Mononuclear cell (primary cell): ENCODE results near the gene BAAT. TPM values are rescaled to one million over a fixed set of nuclear protein-coding genes. Genes with fewer than 3 reads are reported as not detected.
"Not testable (repeated sequence)": the region's sequence is repeated elsewhere in the genome, so short reads cannot be mapped to it uniquely, and the experiment has no call there.

Experiments
- H3K27me3 ChIP-seq: 2 replicates; pipeline ENCODE4 v1.6.0; 2011; ENCODE audit warnings: low read length, control low read depth; ENCODE audit not compliant: insufficient read depth
- H3K4me1 ChIP-seq: 2 replicates; pipeline ENCODE4 v1.5.1; 2011; ENCODE audit warnings: mild to moderate bottlenecking, low read length, control low read depth; ENCODE audit not compliant: insufficient read depth
- H3K4me3 ChIP-seq: 2 replicates; pipeline ENCODE4 v1.5.1; 2011; ENCODE audit warnings: mild to moderate bottlenecking, low read length, moderate library complexity
- H3K9me3 ChIP-seq: 2 replicates; pipeline ENCODE4 v1.5.1; 2011; ENCODE audit warnings: low read depth, mild to moderate bottlenecking, control low read depth, low read length
- total RNA-seq: library from RNA; depleted of rRNA; stranded (reverse); fragments of >200 nt; gene quantifications from one replicate; pipeline ENCODE4 v1.2.3, GENCODE V29; 2012

Gene BAAT
- total RNA-seq, 1 donor: 0.10 TPM

DNA sequence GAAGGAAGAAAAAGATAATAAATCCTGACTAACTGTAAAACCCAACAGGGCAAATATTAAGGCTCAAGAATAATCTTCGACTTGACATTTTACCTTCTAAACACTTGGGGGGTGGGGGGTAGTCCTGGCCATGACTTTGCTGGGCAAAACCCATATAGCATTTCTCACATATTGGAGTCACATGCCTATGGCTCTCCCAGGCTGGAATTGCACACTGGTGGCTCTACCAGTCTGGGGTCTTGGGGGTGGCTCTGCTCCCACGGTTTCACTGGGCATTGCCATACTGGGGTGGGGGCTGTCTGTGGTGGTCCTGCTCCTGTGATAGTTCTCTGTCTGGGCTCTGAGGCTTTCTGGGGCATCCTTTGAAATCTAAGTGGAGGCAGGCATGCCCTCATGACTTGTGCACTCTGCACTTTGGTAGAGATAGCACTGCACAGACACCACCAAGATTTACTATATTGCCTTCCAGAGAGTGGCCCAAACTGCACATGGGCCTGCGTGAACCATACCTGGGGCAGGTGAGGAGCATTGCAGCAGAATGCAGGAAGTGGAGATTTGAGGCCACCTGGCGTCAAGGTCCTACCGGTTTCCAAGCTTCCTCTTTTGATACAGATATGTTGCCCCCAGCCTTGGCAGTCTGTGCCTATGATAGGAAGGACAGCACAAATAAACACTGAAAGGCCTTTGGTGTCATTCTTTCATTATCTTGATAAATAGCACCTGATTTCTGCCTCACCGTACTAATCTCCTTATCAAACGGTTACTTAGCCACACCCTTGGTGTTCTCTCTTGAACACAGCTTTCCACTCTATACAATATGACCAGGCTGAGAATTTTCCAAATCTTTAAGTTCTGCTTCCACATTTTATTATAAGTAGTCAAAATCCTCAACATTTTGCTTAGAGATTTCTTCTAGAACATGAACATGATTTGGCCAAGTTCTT, 29.8 kb downstream of the BAAT start:
- no peaks in the 10 kb centered on the region for H3K9me3 ChIP-seq
- H3K27me3 ChIP-seq: no peaks in the 10 kb centered on the region

DNA sequence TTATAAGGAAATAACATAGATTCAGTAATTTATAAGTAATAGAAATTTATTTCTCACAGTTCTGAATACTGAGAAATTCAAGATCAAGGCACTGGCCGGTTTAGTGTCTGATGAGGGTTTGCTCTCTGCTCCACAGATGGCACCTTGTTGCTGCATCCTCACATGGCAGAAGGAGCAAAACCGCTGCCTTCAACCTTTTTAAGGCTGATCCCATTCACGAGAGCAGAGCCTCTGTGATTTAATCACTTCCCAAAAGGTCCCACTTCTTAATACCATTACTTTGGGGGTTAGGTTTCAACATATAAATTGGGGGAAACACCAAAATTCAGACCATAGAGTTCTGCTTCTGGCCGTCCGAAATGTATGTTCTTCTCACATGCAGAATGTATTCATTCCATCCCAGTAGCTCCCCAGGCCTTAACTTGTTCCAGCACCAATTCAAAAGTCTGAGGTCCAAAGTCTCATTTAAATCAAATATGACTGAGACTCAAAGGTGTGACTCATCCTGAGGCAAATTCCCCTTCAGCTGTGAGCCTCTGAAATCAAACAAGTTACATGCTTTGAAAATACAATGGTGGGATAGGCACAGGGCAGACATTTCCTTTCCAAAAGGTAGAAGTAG, 30.6 kb downstream of the BAAT start:
- no peaks in the 10 kb centered on the region for H3K4me1 ChIP-seq
- no peak overlapping the region for H3K4me3 ChIP-seq
- no peaks in the 10 kb centered on the region for H3K9me3 ChIP-seq
- H3K27me3 ChIP-seq: no peaks in the 10 kb centered on the region

More for the DNA sequence above, 29.8 kb downstream of the BAAT start:
- no peaks in the 10 kb centered on the region for H3K4me1 ChIP-seq
- no peak overlapping the region for H3K4me3 ChIP-seq

DNA sequence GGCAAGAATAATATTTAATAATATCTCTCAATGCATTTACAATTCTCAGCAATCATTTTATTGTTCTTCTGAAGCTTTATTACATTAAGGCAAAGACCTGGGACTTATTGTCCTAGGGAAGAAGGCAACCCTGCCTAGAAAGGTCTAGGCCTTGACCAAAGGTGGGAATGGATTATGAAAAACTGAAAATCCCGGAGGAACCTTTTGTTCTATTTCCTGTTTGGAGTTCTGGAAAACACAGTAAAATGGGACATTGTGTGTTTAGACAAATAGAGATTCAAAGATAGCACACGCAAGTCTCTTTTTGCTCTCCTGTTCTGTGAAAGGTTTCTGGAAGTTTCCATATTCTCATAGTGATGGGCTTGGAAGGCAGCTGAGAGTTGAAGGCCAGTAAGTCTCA, 31.1 kb downstream of the BAAT start:
- H3K9me3 ChIP-seq: no peaks in the 10 kb centered on the region
- no peak overlapping the region for H3K4me3 ChIP-seq

DNA sequence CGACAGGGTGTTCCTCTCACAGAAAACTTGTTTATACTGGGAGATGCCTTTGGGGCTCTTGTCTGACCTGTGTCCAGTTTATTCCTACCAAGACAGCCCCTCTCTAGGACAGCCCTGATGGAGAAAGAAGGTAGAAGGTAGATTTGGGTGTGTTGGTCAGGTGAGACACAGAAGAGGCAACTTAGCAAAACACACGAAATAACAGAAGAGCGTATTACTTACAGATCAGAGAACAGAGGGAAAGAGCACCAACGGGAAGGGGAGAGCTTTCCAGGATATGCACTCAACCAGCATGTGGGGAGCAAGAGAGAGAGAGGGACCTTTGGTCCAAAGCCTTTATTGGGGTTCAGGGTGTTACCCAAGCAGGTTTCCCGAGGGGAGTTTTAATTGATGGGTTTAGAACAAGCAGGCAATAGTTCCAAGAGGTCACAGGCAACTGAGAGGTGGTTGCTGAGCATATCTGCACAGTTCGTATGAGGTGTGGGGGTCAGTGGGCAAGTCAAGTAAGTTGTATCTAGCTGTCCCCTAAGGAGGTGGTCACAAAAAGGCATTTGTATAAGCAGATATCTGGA, 31.8 kb downstream of the BAAT start:
- Histone ChIP-seq H3K4me1 (no peaks in the 10 kb centered on the region), H3K27me3 (no peaks in the 10 kb centered on the region), H3K4me3 (no peak overlapping the region), H3K9me3 (no peaks in the 10 kb centered on the region)

More for the DNA sequence above, 31.1 kb downstream of the BAAT start:
- no peaks in the 10 kb centered on the region for H3K4me1 ChIP-seq
- H3K27me3 ChIP-seq: no peaks in the 10 kb centered on the region

DNA sequence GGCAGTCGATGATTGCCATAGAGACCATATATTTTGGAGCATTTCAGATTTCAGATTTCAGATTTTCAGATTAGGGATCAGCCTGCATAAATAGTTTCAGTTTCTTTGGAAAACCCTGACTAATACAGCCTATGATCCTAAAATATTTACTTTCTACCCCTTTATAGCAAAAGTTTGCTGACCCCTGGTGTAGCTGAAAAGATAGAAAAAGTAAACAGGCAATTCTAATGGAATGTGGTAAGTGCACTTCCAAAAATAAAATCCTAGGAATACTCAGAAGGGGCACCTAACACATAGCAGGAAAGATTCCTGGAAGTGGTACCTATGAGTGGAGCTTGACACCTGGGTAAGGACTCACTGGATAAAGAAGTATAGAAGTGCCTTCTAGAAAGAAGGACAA, 34.5 kb downstream of the BAAT start:
- Histone ChIP-seq H3K9me3 (no peaks in the 10 kb centered on the region), H3K27me3 (no peaks in the 10 kb centered on the region), H3K4me1 (no peaks in the 10 kb centered on the region), H3K4me3 (no peak overlapping the region)

DNA sequence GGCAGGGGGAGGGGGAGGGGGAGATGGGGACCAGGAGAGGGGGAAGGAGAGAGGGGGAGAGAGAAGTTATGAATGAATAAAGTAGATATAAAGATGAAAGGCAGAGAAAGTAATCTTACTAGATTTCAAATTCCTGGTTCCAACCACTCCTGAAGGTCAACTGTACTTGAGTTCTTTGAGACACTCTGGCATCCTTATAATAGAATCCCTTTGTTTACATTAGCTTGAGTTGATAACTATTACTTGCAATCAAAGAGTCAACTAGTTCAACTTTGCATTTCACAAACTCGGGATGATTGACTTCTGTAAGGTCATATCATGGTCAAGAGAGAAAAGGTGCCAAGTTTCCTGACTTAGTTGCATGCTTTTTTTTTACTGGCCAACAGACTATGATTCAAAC, 42.2 kb downstream of the BAAT start:
- H3K27me3 ChIP-seq: no peaks in the 10 kb centered on the region
- no peak overlapping the region for H3K4me3 ChIP-seq
- no peaks in the 10 kb centered on the region for H3K4me1 ChIP-seq
- no peaks in the 10 kb centered on the region for H3K9me3 ChIP-seq

DNA sequence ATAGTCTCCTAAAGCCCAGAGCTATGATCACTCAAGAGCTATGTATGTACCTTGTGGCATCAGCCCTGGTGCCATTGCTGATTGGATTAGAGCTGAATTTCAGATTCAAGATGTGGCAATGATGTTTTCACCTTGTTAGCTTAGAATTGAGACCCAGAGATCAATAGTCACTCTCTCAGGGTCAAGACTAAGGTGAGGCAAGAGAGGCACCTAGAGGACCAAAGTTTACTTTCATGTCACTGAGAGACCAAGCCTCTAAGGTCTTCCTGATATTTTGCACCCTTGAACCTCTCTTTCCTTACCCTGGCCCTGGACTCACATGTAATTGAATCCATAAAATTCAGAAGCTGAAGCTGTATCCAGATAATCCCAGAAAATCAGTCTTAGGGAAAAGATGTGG, 42.8 kb downstream of the BAAT start:
- Histone ChIP-seq H3K27me3 (no peaks in the 10 kb centered on the region), H3K9me3 (no peaks in the 10 kb centered on the region), H3K4me3 (no peak overlapping the region), H3K4me1 (no peaks in the 10 kb centered on the region)

DNA sequence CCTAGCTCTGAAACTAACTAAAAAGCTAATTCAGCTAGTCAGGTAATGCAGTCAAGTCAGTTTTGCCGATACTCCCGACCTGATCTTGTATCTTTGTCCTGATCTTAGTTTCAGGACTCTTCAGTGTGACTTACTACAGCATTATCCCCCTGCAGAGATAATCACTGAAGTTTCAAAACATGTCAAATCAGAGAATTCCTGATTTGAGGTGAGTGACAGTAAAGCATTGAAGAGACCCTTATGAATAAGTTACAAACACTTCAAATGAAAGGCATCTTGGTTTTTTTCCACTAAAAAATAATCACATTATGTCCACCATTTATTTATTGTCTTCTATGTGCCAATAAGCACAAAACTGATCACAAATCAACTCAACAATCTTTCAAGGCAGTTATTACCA, 47.6 kb downstream of the BAAT start:
- no peaks in the 10 kb centered on the region for H3K9me3 ChIP-seq
- no peak overlapping the region for H3K4me3 ChIP-seq
- H3K4me1 ChIP-seq: no peaks in the 10 kb centered on the region
- no peaks in the 10 kb centered on the region for H3K27me3 ChIP-seq

DNA sequence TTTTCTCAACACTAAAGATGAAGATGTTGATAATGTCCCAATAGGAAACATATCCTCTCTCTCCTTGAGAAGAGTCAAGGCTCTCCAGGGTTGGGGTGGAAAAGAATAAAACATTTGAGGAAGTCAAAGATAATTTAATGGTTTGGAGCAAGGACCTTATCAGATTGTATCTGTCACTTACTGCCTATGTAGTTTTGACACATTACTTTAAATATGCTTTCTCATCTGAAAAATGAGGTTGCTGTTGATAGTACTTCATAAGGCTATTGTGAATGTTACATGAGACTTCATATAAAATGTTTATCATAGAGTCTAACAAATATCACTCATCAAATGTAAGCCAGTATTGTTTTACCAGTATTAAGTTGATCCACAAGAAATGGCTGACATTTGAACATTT, 48.7 kb downstream of the BAAT start:
- no peaks in the 10 kb centered on the region for H3K9me3 ChIP-seq
- H3K4me3 ChIP-seq: no peak overlapping the region
- H3K27me3 ChIP-seq: no peaks in the 10 kb centered on the region
- H3K4me1 ChIP-seq: no peaks in the 10 kb centered on the region

DNA sequence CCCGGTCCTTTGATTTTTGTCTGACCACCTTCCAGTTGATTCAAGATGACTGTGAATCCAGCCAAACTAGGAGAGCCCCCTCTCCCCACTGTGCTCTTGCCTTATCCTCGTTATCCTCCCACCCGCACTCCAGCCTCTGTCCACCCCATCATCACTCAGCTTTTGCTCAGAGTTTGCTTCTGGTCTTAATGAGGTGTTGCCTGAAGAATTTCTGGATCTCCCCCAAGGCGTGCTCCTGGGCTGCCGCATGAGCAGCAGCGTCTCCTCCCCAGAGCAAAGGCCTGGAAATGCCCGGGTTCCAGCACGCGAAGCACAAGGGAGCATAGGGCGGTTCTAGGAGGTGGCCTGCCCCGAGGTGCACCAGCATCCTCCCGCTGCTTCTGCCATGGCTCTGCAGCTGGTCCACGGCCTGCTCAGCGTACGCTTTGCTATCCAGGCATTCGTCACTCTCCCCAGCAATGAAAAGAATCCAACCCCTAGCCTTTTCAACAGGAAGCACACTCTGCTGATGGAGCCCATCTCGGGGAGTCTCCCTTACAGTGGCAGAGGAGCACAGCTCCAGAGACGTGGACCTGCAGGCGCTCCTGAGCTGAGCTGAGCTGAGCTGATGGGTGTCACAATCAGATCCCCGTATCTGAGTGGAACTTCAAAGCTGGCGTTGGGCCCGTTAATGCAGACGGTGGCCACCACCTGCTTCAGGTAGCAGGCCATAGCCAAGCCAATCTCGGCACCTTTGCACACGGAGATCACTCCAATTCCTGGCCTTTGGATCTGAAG, 50.7 kb downstream of the BAAT start:
- Histone ChIP-seq H3K27me3 (no peaks in the 10 kb centered on the region), H3K4me3 (no peak overlapping the region), H3K4me1 (no peaks in the 10 kb centered on the region), H3K9me3 (no peaks in the 10 kb centered on the region)

DNA sequence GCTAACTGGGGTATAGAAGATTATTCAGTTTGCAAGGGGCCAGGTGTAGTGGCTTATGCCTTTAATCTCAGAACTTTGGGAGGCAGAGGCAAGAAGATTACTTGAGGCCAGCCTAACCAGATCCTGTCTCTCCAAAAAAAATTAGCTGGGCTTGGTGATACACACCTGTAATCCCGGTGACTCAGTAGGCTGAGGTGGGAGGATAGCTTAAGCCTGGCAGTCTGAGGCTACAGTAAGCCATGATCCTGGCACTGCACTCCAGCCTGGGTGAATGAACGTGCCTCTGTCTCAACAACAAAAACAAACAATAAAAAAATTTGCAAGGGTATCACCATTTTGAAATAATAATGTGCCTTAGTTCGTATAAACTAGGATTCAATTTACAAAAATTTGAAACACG, 51.3 kb downstream of the BAAT start:
- Histone ChIP-seq H3K9me3 (no peaks in the 10 kb centered on the region), H3K4me3 (no peak overlapping the region), H3K4me1 (no peaks in the 10 kb centered on the region), H3K27me3 (no peaks in the 10 kb centered on the region)

DNA sequence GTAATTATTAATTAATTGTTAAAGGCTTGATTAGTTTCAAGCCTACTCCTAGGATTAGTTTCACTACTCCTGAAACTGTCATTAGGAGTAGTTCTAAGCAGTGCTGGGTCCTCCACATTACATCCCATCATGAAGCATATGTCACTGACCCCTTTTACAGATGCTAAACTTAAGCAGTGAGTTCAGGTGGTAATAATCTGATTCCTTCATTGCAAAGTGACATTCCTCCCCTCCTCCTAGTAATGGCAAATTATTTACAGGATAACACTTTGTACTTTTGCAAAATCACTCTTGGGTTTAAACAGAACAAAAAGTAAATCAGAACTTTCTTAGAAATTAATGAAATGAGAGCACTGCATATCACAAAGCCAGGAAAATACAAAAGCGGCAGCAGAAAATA, 52.4 kb downstream of the BAAT start:
- H3K4me1 ChIP-seq: no peaks in the 10 kb centered on the region
- H3K4me3 ChIP-seq: no peak overlapping the region
- no peaks in the 10 kb centered on the region for H3K9me3 ChIP-seq
- H3K27me3 ChIP-seq: peaks cover 2% of the 10 kb centered on the region

DNA sequence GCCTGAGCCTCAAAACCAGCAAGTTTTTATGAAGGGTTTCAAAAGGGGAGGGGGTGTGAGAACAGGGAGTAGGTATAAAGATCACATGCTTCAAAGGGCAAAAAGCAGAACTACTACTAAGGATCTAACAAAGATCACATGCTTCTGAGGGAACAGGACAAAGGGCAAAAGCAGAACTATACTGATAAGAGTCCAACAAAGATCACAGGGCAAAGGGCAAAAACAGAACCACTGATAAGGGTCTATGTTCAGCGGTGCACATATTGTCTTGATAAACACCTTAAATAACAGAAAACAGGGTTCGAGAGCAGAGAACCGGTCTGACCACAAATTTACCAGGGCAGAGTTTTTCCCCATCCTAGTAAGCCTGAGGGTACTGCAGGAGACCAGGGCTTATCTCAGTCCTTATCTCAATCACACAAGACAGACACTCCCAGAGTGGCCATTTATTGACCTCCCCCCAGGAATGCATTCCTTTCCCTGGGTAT, 57.3 kb downstream of the BAAT start:
- H3K4me1 ChIP-seq, H3K4me3 ChIP-seq, H3K9me3 ChIP-seq, H3K27me3 ChIP-seq: not testable (repeated sequence)

DNA sequence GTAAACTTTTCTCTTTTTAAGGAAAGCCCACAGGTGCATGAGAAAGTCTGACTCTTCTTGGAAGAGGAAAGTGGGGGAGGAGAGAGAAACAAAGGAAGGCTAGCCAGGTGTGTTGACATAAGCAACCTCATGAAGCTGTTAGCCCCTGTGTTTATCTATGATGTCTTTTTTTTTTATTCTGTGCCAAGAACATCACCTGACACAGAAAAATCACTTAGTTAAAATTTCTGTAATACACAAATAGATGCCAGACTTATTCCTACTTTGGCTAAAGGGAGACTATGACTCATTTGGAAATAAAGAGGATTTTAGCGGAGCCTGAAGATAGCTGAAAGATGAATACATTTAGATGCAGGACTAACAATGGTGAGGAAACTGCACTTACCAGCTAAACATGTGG, 58.3 kb downstream of the BAAT start:
- Histone ChIP-seq H3K9me3 (no peaks in the 10 kb centered on the region), H3K4me1 (no peaks in the 10 kb centered on the region), H3K27me3 (peaks cover 2% of the 10 kb centered on the region), H3K4me3 (no peak overlapping the region)

DNA sequence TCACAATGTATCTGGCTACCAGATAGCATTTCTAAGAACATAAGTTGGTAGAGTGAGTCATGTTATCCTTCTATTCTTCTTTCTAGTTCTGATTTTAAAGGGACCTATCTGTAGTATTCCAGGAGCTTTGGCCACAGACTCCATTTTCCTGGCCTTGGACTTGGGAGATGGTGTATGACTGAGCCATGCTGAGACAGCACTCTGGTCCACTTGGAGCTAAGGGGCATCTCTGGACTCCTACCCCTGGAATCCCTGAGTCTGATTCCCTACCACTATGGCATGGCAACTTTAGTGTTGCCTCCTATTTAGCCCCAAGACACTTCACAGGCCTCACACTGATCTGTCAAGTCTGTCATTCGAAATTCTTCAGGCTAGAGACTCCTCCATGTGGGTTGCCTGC, 58.8 kb downstream of the BAAT start:
- H3K4me3 ChIP-seq: no peak overlapping the region

More for the DNA sequence above, 58.8 kb downstream of the BAAT start:
- Histone ChIP-seq H3K4me1 (no peaks in the 10 kb centered on the region), H3K27me3 (peaks cover 2% of the 10 kb centered on the region), H3K9me3 (no peaks in the 10 kb centered on the region)
